Measurements from ENCODE around the gene DNAJB14.
A peak's percentile ranks its signal among the peaks of the same experiment; 100 is the strongest.

The DNAJB14 gene

DNA sequence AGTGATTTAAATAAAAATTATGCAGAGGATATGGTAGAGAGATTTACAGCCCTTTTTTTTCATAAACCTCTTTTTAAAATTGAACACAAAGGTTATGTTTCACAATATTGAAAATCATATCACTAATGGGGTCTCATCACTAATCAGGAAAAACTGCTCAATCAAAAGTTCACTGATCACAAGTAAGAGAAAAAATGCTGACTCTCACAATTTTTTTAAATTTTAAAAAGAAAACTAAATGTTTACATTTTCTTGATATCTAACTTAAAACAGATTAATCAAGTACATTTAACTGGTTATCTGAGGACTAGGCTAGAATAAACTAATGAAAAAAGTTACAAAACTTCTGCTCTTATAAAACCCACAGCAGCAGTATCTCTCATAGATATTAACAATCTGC lies 60.7 kb downstream of the DNAJB14 start:
- H3K4me1 Mint-ChIP-seq = no peaks in the 10 kb centered on the region
- no peaks in the 10 kb centered on the region for H3K9me3 Mint-ChIP-seq
- no peak for TF ChIP-seq CTCF (IDR thresholded peaks at IDR 0.05)
- H3K36me3 Mint-ChIP-seq (ENCODE audit: low read depth) = no peaks in the 10 kb centered on the region
- no peak overlapping the region for H3K4me3 Mint-ChIP-seq
- no peaks in the 10 kb centered on the region for H3K27me3 Mint-ChIP-seq (ENCODE audit: low read depth, poor library complexity)
- DNase-seq = no peak
- H3K27ac Mint-ChIP-seq = no peak overlapping the region

DNA sequence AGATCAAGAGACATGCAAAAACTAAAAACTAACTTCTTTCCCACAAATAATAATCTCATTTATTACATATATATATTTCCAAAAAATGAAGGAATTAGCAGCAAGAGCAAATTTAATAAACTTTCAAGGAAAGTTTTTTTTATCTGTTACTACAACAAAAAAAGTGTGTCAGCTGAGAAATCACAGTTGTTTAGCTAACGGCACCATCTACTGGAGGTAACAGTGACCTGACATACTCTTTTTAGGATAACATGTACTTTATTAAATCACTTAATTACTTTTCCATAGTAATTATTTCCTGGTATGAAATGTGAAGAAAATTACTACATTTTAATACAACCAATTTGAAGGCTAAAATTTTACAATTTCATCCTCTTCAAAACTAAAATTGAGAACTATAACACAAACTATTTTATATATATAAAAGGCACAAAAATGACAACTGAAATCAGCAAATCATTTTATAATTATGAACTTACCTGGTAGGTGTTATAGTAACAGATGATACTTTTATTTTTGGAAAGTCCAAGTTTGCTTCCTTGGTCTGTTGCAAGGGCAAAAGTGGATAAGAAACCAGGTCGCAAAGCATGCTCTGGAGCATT lies 61.3 kb downstream of the DNAJB14 start:
- no peaks in the 10 kb centered on the region for H3K27me3 Mint-ChIP-seq (ENCODE audit: low read depth, poor library complexity)
- H3K27ac Mint-ChIP-seq = no peak overlapping the region
- TF ChIP-seq CTCF (IDR thresholded peaks at IDR 0.05) = peak; percentile 56
- H3K4me1 Mint-ChIP-seq = no peaks in the 10 kb centered on the region
- peaks cover 2% of the 10 kb centered on the region for H3K36me3 Mint-ChIP-seq (ENCODE audit: low read depth)
- H3K4me3 Mint-ChIP-seq = no peak overlapping the region
- H3K9me3 Mint-ChIP-seq = no peaks in the 10 kb centered on the region
- no peak for DNase-seq

GRCh38 chr4:99879458-99879857 lies 67.0 kb downstream of the DNAJB14 start:
- Mint-ChIP-seq H3K9me3 (peaks cover 3% of the 10 kb centered on the region), H3K4me1 (peaks cover 17% of the 10 kb centered on the region), H3K4me3 (no peak overlapping the region), H3K27ac (no peak overlapping the region), H3K27me3 (ENCODE audit: low read depth, poor library complexity) (no peaks in the 10 kb centered on the region), H3K36me3 (ENCODE audit: low read depth) (peaks cover 10% of the 10 kb centered on the region)
- no peak for DNase-seq
- TF ChIP-seq CTCF (IDR thresholded peaks at IDR 0.05) = no peak

GRCh38 chr4:99878604-99879003 lies 67.8 kb downstream of the DNAJB14 start:
- H3K4me3 Mint-ChIP-seq = no peak overlapping the region
- H3K27me3 Mint-ChIP-seq (ENCODE audit: low read depth, poor library complexity) = no peaks in the 10 kb centered on the region
- no peak overlapping the region for H3K27ac Mint-ChIP-seq
- peaks cover 13% of the 10 kb centered on the region for H3K36me3 Mint-ChIP-seq (ENCODE audit: low read depth)
- no peak for DNase-seq
- peaks cover 22% of the 10 kb centered on the region for H3K4me1 Mint-ChIP-seq
- no peak for TF ChIP-seq CTCF (IDR thresholded peaks at IDR 0.05)
- peaks cover 8% of the 10 kb centered on the region for H3K9me3 Mint-ChIP-seq

GRCh38 chr4:99876946-99877345 lies 69.5 kb downstream of the DNAJB14 start:
- no peak for TF ChIP-seq CTCF (IDR thresholded peaks at IDR 0.05)
- H3K36me3 Mint-ChIP-seq (ENCODE audit: low read depth) = peaks cover 13% of the 10 kb centered on the region
- DNase-seq = no peak
- H3K4me3 Mint-ChIP-seq = no peak overlapping the region
- H3K4me1 Mint-ChIP-seq = peaks cover 22% of the 10 kb centered on the region
- peak overlapping the region; percentile 21 for H3K27ac Mint-ChIP-seq
- no peaks in the 10 kb centered on the region for H3K27me3 Mint-ChIP-seq (ENCODE audit: low read depth, poor library complexity)
- peaks cover 11% of the 10 kb centered on the region for H3K9me3 Mint-ChIP-seq

- Mint-ChIP-seq H3K36me3 (ENCODE audit: low read depth) (peaks cover 11% of the 10 kb centered on the region), H3K4me3 (no peak overlapping the region), H3K27ac (no peak overlapping the region), H3K9me3 (peaks cover 14% of the 10 kb centered on the region), H3K4me1 (peaks cover 22% of the 10 kb centered on the region), H3K27me3 (ENCODE audit: low read depth, poor library complexity) (no peaks in the 10 kb centered on the region)
- no peak for TF ChIP-seq CTCF (IDR thresholded peaks at IDR 0.05)
- no peak for DNase-seq
These were observed 71.3 kb downstream of the DNAJB14 start for GRCh38 chr4:99875071-99875470.

Data from nephron progenitor cell (in vitro differentiated cells).